Tibial nerve (tissue), 3 donors: Measurements from ENCODE around the gene ASTN2.

ENCODE experiments used
- EP300 ChIP-seq, 2 donors: sonication (generic); formaldehyde crosslinking; IDR thresholded peaks; one replicate each; pipeline ENCODE4 v1.6.1; 2017; ENCODE audit warnings: antibody characterized with exemption in 2 of 2, mild to moderate bottlenecking in 1 of 2
- POLR2A ChIP-seq, 2 donors: fragments of 450-650 bp; IDR thresholded peaks; one replicate each; pipeline ENCODE4 v1.6.1; 2017; ENCODE audit warnings: antibody characterized with exemption in 2 of 2, mild to moderate bottlenecking in 2 of 2, moderate library complexity in 2 of 2

- TF ChIP-seq POLR2A (IDR thresholded peaks at IDR 0.05) = no peak
- no peak for TF ChIP-seq EP300 (IDR thresholded peaks at IDR 0.05)
Measured at GRCh38 chr9:116383133-116383532, 1031.7 kb downstream of the ASTN2 start.
